AG04449 (cell line): ENCODE measurements around the gene CREB5.

Experiments
- CTCF ChIA-PET: fragments of 350-600 bp; formaldehyde crosslinking; extraction: SDS; loops from one replicate; lab custom pipeline; 2021; ENCODE audit warnings: antibody characterized with exemption; lab: Yijun Ruan, JAX
- POLR2A ChIA-PET: fragments of 400-600, 350-600 bp; formaldehyde crosslinking; extraction: SDS; loops from one replicate; lab custom pipeline; 2020; ENCODE audit warnings: antibody characterized with exemption, inconsistent platforms; lab: Yijun Ruan, JAX
- DNase-seq: peaks from one replicate; pipeline ENCODE4 v3.0.0-alpha.2; 2010; ENCODE audit warnings: low read depth, low spot score
- H3K4me3 ChIP-seq: 2 replicates; pipeline ENCODE4 v1.5.1; 2011; ENCODE audit warnings: low read depth, mild to moderate bottlenecking, control low read depth, low read length
- CTCF ChIP-seq: IDR thresholded peaks from one replicate; pipeline ENCODE4 v1.5.1; 2011; ENCODE audit warnings: mild to moderate bottlenecking, moderate library complexity, low read length, control low read depth, inconsistent platforms; ENCODE audit not compliant: insufficient read depth; ENCODE audit errors: missing control alignments

The CREB5 gene

DNA sequence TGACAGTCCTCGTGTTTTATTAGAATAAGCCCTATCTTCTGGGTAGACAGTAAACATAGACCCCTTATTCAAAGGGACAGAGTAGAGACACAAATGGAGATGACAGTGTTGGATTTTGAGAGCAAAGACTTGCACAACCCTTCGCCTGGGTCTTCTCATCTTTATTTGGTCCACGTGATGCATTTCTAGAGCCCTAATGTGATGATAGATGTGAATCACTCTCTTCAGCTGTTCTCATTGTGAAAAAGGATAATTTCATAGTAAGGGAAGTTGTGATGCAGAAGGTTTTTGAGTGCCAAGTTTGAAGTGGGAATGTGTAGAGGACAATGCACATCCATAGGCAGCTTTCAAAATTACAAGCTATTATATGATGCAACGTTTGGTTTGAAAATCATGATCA lies 86.3 kb downstream of the CREB5 start:
- DNase-seq: no peak
- H3K4me3 ChIP-seq: no peak overlapping the region
- no peak for TF ChIP-seq CTCF
- POLR2A ChIA-PET: no interaction called here
- CTCF ChIA-PET: no interaction called here

DNA sequence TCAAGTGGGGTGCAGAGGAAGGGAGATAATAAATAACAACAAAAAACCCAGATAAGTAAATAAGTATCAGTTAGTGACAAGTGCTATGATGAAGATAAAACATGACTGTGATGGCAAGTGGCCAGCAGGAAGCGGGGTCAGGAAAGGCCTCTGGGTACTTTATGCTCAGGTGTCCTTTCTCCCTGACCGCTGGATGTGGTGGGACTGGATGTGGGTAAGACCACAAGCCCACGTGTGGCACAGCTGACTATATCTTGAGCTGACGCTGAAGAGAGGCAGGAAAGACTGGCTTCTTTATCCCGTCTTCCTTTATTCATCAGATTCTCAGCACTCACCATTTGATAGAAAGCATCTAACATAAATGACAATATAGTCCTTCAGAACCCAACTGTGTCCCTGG lies 87.8 kb downstream of the CREB5 start:
- ChIA-PET CTCF (interaction anchor here (1.1 kb wide), 1 partner anchor 206 kb away, joined by 3 read pairs; no protein-coding TSS in a partner anchor), POLR2A (no interaction called here)
- TF ChIP-seq CTCF: no peak
- H3K4me3 ChIP-seq: no peak overlapping the region
- no peak for DNase-seq

DNA sequence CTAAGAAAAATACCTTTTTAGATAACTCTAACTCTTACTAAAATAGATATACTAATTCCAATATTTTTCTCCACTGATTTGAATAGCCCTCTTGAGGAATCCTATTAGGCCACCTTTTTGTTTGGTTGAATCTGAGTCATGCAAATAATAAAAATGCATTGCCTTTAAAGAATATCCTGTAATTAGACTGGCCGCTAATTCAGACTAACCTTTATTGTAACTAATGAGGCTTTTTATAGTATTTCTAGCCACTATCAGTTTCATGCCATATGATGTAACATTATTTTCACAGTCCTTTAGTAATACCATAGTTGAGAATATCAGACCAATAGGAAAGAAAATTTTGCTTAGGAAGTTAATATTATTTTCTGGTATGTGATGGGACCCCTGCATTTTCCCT lies 90.1 kb downstream of the CREB5 start:
- ChIA-PET CTCF (no interaction called here), POLR2A (no interaction called here)
- no peak overlapping the region for H3K4me3 ChIP-seq
- no peak for TF ChIP-seq CTCF
- DNase-seq: no peak

- no peak for DNase-seq
- H3K4me3 ChIP-seq: no peak overlapping the region
- CTCF ChIA-PET: no interaction called here
- TF ChIP-seq CTCF: no peak
- POLR2A ChIA-PET: no interaction called here
Measured at GRCh38 chr7:28503396-28503795, 91.1 kb downstream of the CREB5 start.

- no peak overlapping the region for H3K4me3 ChIP-seq
- ChIA-PET CTCF (no interaction called here), POLR2A (no interaction called here)
- TF ChIP-seq CTCF: no peak
- DNase-seq: no peak
Measured at GRCh38 chr7:28505014-28505413, 92.7 kb downstream of the CREB5 start.

DNA sequence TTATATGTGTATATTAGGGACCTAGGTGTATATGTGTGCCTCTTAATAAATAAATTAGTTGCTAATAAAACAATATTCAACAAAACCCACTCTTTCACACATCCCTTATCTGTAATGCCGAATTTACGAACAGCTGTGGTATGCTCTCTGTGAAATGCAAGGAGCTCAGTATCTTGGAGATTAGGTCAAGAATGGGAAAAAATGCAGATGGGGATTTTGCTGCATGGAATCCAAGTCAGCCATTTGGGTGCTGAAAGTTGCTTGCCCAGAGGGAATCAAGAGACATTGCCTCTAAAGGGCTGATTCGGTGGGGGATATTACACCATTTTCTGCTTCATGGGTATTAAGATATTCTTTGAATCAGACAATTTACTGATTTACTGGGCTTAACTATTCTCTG lies 93.5 kb downstream of the CREB5 start:
- CTCF ChIA-PET: no interaction called here
- no peak for TF ChIP-seq CTCF
- no peak overlapping the region for H3K4me3 ChIP-seq
- POLR2A ChIA-PET: no interaction called here
- DNase-seq: no peak
